Right atrium auricular region (tissue), 2 donors: Measurements from ENCODE around the gene STAT6. TPM values are rescaled to one million over a fixed set of nuclear protein-coding genes. Genes with fewer than 3 reads are reported as not detected.

Experiments used
- DNase-seq: peaks from one replicate; pipeline ENCODE4 v3.0.0-alpha.2; 2019; ENCODE audit warnings: low spot score
- H3K27ac ChIP-seq, 2 donors: fragments of 200-600 bp; sonication (generic); 1 replicate in 1 of 2; 2 replicates in 1 of 2; pipeline ENCODE4 v1.5.1; 2016 to 2019
- H3K27me3 ChIP-seq, 2 donors: fragments of 200-600 bp; sonication (generic); one replicate each; pipeline versions ENCODE4 v1.5.1 to v1.6.0; 2017 to 2019
- H3K36me3 ChIP-seq: fragments of 200-600 bp; sonication (generic); one replicate; pipeline ENCODE4 v1.5.1; 2016
- H3K4me1 ChIP-seq, 2 donors: fragments of 200-600 bp; sonication (generic); one replicate each; pipeline versions ENCODE4 v1.5.1 to v1.6.0; 2017 to 2019
- H3K4me3 ChIP-seq, 2 donors: fragments of 200-600 bp; sonication (generic); 1 replicate in 1 of 2; 2 replicates in 1 of 2; pipeline ENCODE4 v1.5.1; 2017 to 2019; ENCODE audit warnings: mild to moderate bottlenecking in 1 of 2, moderate library complexity in 1 of 2
- H3K9me3 ChIP-seq, 2 donors: fragments of 200-600 bp; sonication (generic); one replicate each; pipeline ENCODE4 v1.5.1; 2019
- total RNA-seq, 2 donors: library from RNA; depleted of rRNA; stranded (reverse); fragments of >200 nt; gene quantifications; one replicate each; pipeline ENCODE4 v1.1.0, GENCODE V29; 2016
- TF ChIP-seq, protein P1 (sequence below), 2 donors: fragments of 200-600 bp; sonication (generic); IDR thresholded peaks; one replicate each; pipeline ENCODE4 v1.5.1; 2019; ENCODE audit warnings: antibody characterized with exemption in 2 of 2

The STAT6 gene
- total RNA-seq, 2 donors from 2014 or later, result 34.3 to 64.3 TPM

GRCh38 chr12:57091638-57092528 is 19.3 kb downstream of the STAT6 start:
- Histone ChIP-seq H3K27me3 (no peaks in the 10 kb centered on the region), H3K4me1 (peaks cover 0 to 62% of the 10 kb centered on the region in 2 donors), H3K9me3 (no peaks in the 10 kb centered on the region), H3K27ac (peak overlapping the region; percentile 15 to 74), H3K4me3 (no peak overlapping the region), H3K36me3 (peaks cover 49% of the 10 kb centered on the region)
- DNase-seq, result no peak
- TF ChIP-seq, protein P1, sequence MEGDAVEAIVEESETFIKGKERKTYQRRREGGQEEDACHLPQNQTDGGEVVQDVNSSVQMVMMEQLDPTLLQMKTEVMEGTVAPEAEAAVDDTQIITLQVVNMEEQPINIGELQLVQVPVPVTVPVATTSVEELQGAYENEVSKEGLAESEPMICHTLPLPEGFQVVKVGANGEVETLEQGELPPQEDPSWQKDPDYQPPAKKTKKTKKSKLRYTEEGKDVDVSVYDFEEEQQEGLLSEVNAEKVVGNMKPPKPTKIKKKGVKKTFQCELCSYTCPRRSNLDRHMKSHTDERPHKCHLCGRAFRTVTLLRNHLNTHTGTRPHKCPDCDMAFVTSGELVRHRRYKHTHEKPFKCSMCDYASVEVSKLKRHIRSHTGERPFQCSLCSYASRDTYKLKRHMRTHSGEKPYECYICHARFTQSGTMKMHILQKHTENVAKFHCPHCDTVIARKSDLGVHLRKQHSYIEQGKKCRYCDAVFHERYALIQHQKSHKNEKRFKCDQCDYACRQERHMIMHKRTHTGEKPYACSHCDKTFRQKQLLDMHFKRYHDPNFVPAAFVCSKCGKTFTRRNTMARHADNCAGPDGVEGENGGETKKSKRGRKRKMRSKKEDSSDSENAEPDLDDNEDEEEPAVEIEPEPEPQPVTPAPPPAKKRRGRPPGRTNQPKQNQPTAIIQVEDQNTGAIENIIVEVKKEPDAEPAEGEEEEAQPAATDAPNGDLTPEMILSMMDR (IDR thresholded peaks at IDR 0.05), result no peak

- no peaks in the 10 kb centered on the region for H3K27me3 ChIP-seq
- peak overlapping the region; percentile 82 to 84 for H3K4me3 ChIP-seq
- H3K4me1 ChIP-seq, result peaks cover 0 to 66% of the 10 kb centered on the region in 2 donors
- peak overlapping the region in 1 of 2 donors; percentile 100 for H3K27ac ChIP-seq
- TF ChIP-seq, protein P1 (IDR thresholded peaks at IDR 0.05), result no peak
- peaks cover 41% of the 10 kb centered on the region for H3K36me3 ChIP-seq
- no peak for DNase-seq
- H3K9me3 ChIP-seq, result no peaks in the 10 kb centered on the region
Measured at GRCh38 chr12:57090924-57091637, 20.1 kb downstream of the STAT6 start.

DNA sequence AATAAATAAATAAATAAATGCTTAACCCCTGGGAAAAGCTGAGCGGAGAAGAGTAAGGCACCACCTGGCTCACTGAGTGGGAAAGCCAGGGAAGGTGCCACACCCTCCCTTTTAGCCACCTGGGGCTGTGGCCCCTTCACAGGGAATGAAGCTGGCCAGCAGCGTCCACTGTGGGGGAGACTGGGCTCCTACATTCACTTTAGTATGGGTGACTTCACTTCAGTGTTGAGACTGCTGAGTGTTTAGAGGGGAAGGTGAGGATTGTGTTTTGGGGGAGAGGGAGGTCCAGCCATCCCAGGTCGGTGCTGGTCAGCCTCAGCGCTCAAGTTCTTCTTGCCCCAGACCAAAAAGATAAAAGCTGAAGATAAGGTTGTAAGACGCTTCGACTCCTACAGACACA is 20.7 kb downstream of the STAT6 start:
- Histone ChIP-seq H3K27me3 (no peaks in the 10 kb centered on the region), H3K27ac (peak overlapping the region; percentile 97 to 100), H3K4me1 (peaks cover 0 to 71% of the 10 kb centered on the region in 2 donors), H3K9me3 (no peaks in the 10 kb centered on the region), H3K4me3 (peak overlapping the region; percentile 82 to 84), H3K36me3 (peaks cover 36% of the 10 kb centered on the region)
- TF ChIP-seq, protein P1 (IDR thresholded peaks at IDR 0.05), result no peak
- no peak for DNase-seq

- Histone ChIP-seq H3K36me3 (peaks cover 27% of the 10 kb centered on the region), H3K9me3 (no peaks in the 10 kb centered on the region), H3K27ac (peak overlapping the region; percentile 97 to 100), H3K27me3 (no peaks in the 10 kb centered on the region), H3K4me3 (peak overlapping the region; percentile 82 to 84), H3K4me1 (peaks cover 0 to 68% of the 10 kb centered on the region in 2 donors)
- peak; percentile 86 for DNase-seq
- TF ChIP-seq, protein P1 (IDR thresholded peaks at IDR 0.05), result no peak
Measured at GRCh38 chr12:57089271-57090245, 21.6 kb downstream of the STAT6 start.
